GM12878 (cell line): Measurements from ENCODE around the gene ZNF837.

Experiments used
- CBX3 ChIP-seq: fragments of 200-600 bp; sonication (generic); IDR thresholded peaks from 2 replicates; pipeline ENCODE4 v1.6.1; 2016; ENCODE audit warnings: low read depth, borderline replicate concordance
- E2F4 ChIP-seq: IDR thresholded peaks from 2 replicates; pipeline ENCODE4 v1.6.1; 2012; ENCODE audit warnings: low read depth, low read length, improper control_type of control experiment
- EZH2 ChIP-seq: IDR thresholded peaks from 2 replicates; pipeline ENCODE4 v1.6.1; 2012; ENCODE audit warnings: low read depth, mild to moderate bottlenecking, control low read depth, inconsistent platforms, low read length, borderline replicate concordance; ENCODE audit not compliant: control insufficient read depth
- MAX ChIP-seq: IDR thresholded peaks from 2 replicates; pipeline ENCODE4 v1.6.1; 2012; ENCODE audit warnings: low read depth, low read length, improper control_type of control experiment
- POLR2A ChIP-seq: IDR thresholded peaks from 2 replicates; pipeline ENCODE4 v1.6.1; 2011; ENCODE audit warnings: low read depth, mild to moderate bottlenecking, low read length
- RBBP5 ChIP-seq: fragments of 200-600 bp; sonication (generic); conservative IDR thresholded peaks from 2 replicates; pipeline ENCODE4 v1.6.1; 2016
- USF2 ChIP-seq: IDR thresholded peaks from 2 replicates; pipeline ENCODE4 v1.6.1; 2011; ENCODE audit warnings: low read depth, low read length, improper control_type of control experiment, borderline replicate concordance

- TF ChIP-seq POLR2A = no peak
- no peak for TF ChIP-seq USF2
- TF ChIP-seq E2F4 = no peak
- TF ChIP-seq RBBP5 = no peak
- TF ChIP-seq MAX = no peak
- TF ChIP-seq EZH2 = no peak
- no peak for TF ChIP-seq CBX3
These were observed 28.7 kb downstream of the ZNF837 start for GRCh38 chr19:58351990-58352755.
